OCI-LY3 (cell line): Measurements from ENCODE around the gene RC3H2.

ENCODE experiments used
- CTCF ChIP-seq: fragments of 200-600, 300-600 bp; sonication (generic); IDR thresholded peaks from 2 replicates; pipeline ENCODE4 v1.5.1; 2014; ENCODE audit warnings: antibody characterized with exemption, low read length, low read depth
- EZH2phosphoT487 ChIP-seq: fragments of 200-600 bp; shearing (Covaris generic); IDR thresholded peaks from 2 replicates; pipeline ENCODE4 v1.6.1; 2018; ENCODE audit warnings: antibody characterized with exemption, mixed run types, low read depth

DNA sequence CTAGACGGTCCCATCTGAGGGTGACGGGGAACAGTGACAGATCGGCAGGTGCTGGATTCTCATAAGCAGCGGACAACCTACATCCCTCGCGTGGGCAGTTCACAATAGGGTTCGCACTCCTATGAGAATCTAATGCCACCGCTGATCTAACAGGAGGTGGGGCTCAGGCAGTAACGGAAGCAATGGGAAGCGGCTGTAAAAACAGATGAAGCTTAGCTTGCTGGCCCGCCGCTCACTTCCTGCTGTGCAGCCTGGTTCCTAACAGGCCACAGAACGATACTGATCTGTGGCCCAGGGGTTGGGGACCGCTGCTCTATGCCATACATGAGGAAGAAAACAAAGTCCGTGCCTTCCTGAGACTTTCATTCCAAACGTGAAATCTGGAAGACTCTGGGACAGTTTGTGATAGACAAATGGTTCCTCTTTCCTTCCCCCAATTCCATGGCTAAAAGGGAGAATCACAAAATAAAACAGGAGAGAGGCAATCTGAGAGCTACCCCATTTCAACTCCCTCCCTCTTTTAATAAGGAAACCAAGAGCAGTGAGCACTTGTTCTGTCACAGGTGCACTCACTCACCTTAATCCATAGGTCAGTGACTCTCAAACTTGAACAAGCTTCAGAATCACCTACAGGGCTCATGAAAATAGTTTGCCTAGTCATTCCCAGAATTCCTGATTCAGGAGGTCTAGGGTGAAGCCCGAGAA lies 88.8 kb downstream of the RC3H2 start:
- TF ChIP-seq EZH2phosphoT487 (no peak), CTCF (no peak)
